GM12892 (cell line): ENCODE data around the gene RABGAP1.

ENCODE experiments used
- POLR2A ChIP-seq: IDR thresholded peaks from 2 replicates; pipeline ENCODE4 v1.6.1; 2011; ENCODE audit warnings: low read depth, low read length, control low read depth
- POLR2AphosphoS5 ChIP-seq: IDR thresholded peaks from 2 replicates; pipeline ENCODE4 v1.6.1; 2011; ENCODE audit warnings: low read depth, low read length, control low read depth
- TAF1 ChIP-seq: IDR thresholded peaks from 2 replicates; pipeline ENCODE4 v1.6.1; 2011; ENCODE audit warnings: low read depth, mild to moderate bottlenecking, control low read depth, low read length, borderline replicate concordance

GRCh38 chr9:123064716-123065115 lies 123.9 kb downstream of the RABGAP1 start:
- no peak for TF ChIP-seq POLR2AphosphoS5
- no peak for TF ChIP-seq POLR2A
- no peak for TF ChIP-seq TAF1
